ENCODE data around the gene HPGDS. TPM values are rescaled to one million over a fixed set of nuclear protein-coding genes. Genes with fewer than 3 reads are reported as not detected.

The HPGDS gene
- total and polyA plus RNA-seq, 10 of the 15 experiments (the other 5 are each of a cell fraction or from before 2014, with no cell fraction given), result not detected

GRCh38 chr4:94277534-94277933, 65.1 kb downstream of the HPGDS start:
- H3K79me2 ChIP-seq (ENCODE audit: control insufficient read depth, insufficient read depth, low read length), result no peaks in the 10 kb centered on the region
- H3K4me3 ChIP-seq, result no peak overlapping the region
- no peaks in the 10 kb centered on the region for H3K27me3 ChIP-seq (replicated peaks in 1 of 2; ENCODE audit: control insufficient read depth in 2 of 2, insufficient read depth in 2 of 2, low read length in 1 of 2)
- ChIA-PET RAD21 (ENCODE audit: unreplicated experiment) (no interaction called here), SMC1A (ENCODE audit: uncharacterized antibody, unreplicated experiment) (interaction anchor here (1.2 kb wide), 1 partner anchor 62 kb away, joined by 3 read pairs; no protein-coding TSS in a partner anchor), POLR2A (no interaction called here), CTCF (no interaction called here)
- no peaks in the 10 kb centered on the region for H4K20me1 ChIP-seq (ENCODE audit: control insufficient read depth, insufficient read depth)
- H2AFZ ChIP-seq (ENCODE audit: control insufficient read depth, low read depth, low read length), result no peak overlapping the region
- TF ChIP-seq ESRRA (IDR thresholded peaks at IDR 0.05; ENCODE audit: low read length) (no peak), HDAC2 (IDR thresholded peaks at IDR 0.05) (no peak), SMAD5 (IDR thresholded peaks at IDR 0.05; ENCODE audit: low read depth) (no peak), FOXK2 (IDR thresholded peaks at IDR 0.05) (no peak), MYB (IDR thresholded peaks at IDR 0.05; ENCODE audit: borderline replicate concordance, low read depth, low read length) (no peak), ZNF24 (IDR thresholded peaks at IDR 0.05) (no peak), SIX5 (IDR thresholded peaks at IDR 0.05; ENCODE audit: low read depth, low read length, severe bottlenecking) (no peak), FOXM1 (IDR thresholded peaks at IDR 0.05; ENCODE audit: low read depth, low read length) (no peak)
- no TSS peak for BruUV-seq (replicated peaks)
- WGBS (ENCODE audit: insufficient coverage, insufficient replicate concordance, low lambda C conversion rate, missing lambda C conversion rate), result 100% methylated on average over 3 of the region's 3 CpGs
- intact Hi-C loops (cut with micrococcal nuclease; ENCODE audit: unreplicated experiment), result no loop called here
- no peak for FAIRE-seq
- no peak for DNase-seq (ENCODE audit: low read depth, low spot score)
- H3K36me3 ChIP-seq (ENCODE audit: control insufficient read depth in 2 of 2, insufficient read depth in 2 of 2, low read length in 1 of 2), result peaks cover 0 to 27% of the 10 kb centered on the region in 2 experiments; a peak in 3 of 4 replicates
- no peak overlapping the region for H3K9ac ChIP-seq (ENCODE audit: control insufficient read depth, insufficient read depth, low read length)
- ATAC-seq, result no peak
- H3K4me2 ChIP-seq (ENCODE audit: control insufficient read depth, insufficient read depth), result no peak overlapping the region
- no peaks in the 10 kb centered on the region for H3K4me1 ChIP-seq (ENCODE audit: control insufficient read depth, insufficient read depth, low read length)
- H3K27ac ChIP-seq (ENCODE audit: control insufficient read depth, insufficient read depth), result no peak overlapping the region
- no peaks in the 10 kb centered on the region for H3K9me3 ChIP-seq (replicated peaks; ENCODE audit: control insufficient read depth, insufficient read depth, low read length)
- in situ Hi-C loops (cut with MboI), result no loop called here

- BruUV-seq (replicated peaks), result no TSS peak
- H2AFZ ChIP-seq (ENCODE audit: control insufficient read depth, low read depth, low read length), result no peak overlapping the region
- no peak for FAIRE-seq
- H3K4me1 ChIP-seq (ENCODE audit: control insufficient read depth, insufficient read depth, low read length), result no peaks in the 10 kb centered on the region
- no peaks in the 10 kb centered on the region for H3K79me2 ChIP-seq (ENCODE audit: control insufficient read depth, insufficient read depth, low read length)
- H4K20me1 ChIP-seq (ENCODE audit: control insufficient read depth, insufficient read depth), result no peaks in the 10 kb centered on the region
- intact Hi-C loops (cut with micrococcal nuclease; ENCODE audit: unreplicated experiment), result no loop called here
- H3K4me2 ChIP-seq (ENCODE audit: control insufficient read depth, insufficient read depth), result no peak overlapping the region
- WGBS (ENCODE audit: insufficient coverage, insufficient replicate concordance, low lambda C conversion rate, missing lambda C conversion rate), result 98% methylated on average over 7 of the region's 7 CpGs
- H3K9me3 ChIP-seq (replicated peaks; ENCODE audit: control insufficient read depth, insufficient read depth, low read length), result no peaks in the 10 kb centered on the region
- ChIA-PET POLR2A (interaction anchor here (0.6 kb wide), 1 partner anchor 41 kb away, joined by 6 read pairs; no protein-coding TSS in a partner anchor), SMC1A (ENCODE audit: uncharacterized antibody, unreplicated experiment) (interaction anchor here (1.2 kb wide), 1 partner anchor 38 kb away, joined by 4 read pairs; no protein-coding TSS in a partner anchor), CTCF (no interaction called here), RAD21 (ENCODE audit: unreplicated experiment) (no interaction called here)
- DNase-seq (ENCODE audit: low read depth, low spot score), result no peak
- no peak for ATAC-seq
- in situ Hi-C loops (cut with MboI), result no loop called here
- H3K36me3 ChIP-seq (ENCODE audit: control insufficient read depth in 2 of 2, insufficient read depth in 2 of 2, low read length in 1 of 2), result peaks cover 0 to 23% of the 10 kb centered on the region in 2 experiments; a peak in 3 of 4 replicates
- no peaks in the 10 kb centered on the region for H3K27me3 ChIP-seq (replicated peaks in 1 of 2; ENCODE audit: control insufficient read depth in 2 of 2, insufficient read depth in 2 of 2, low read length in 1 of 2)
- H3K27ac ChIP-seq (ENCODE audit: control insufficient read depth, insufficient read depth), result no peak overlapping the region
- H3K4me3 ChIP-seq, result no peak overlapping the region
- no peak overlapping the region for H3K9ac ChIP-seq (ENCODE audit: control insufficient read depth, insufficient read depth, low read length)
- TF ChIP-seq TBL1XR1 (IDR thresholded peaks at IDR 0.05; ENCODE audit: low read depth, low read length) (no peak), ZBTB4 (CRISPR knock-in tag; IDR thresholded peaks at IDR 0.05) (no peak), CHD2 (IDR thresholded peaks at IDR 0.05; ENCODE audit: borderline replicate concordance, low read depth, low read length) (no peak), ZNF687 (IDR thresholded peaks at IDR 0.05) (no peak), CHD4 (IDR thresholded peaks at IDR 0.05) (no peak)
Measured at GRCh38 chr4:94276204-94276603, 66.4 kb downstream of the HPGDS start.
